ENCODE measurements around the gene SPEG. TPM values are rescaled to one million over a fixed set of nuclear protein-coding genes. Genes with fewer than 3 reads are reported as not detected.

The SPEG gene
- total RNA-seq, 1 donor from 2014 or later, result 119 TPM

DNA sequence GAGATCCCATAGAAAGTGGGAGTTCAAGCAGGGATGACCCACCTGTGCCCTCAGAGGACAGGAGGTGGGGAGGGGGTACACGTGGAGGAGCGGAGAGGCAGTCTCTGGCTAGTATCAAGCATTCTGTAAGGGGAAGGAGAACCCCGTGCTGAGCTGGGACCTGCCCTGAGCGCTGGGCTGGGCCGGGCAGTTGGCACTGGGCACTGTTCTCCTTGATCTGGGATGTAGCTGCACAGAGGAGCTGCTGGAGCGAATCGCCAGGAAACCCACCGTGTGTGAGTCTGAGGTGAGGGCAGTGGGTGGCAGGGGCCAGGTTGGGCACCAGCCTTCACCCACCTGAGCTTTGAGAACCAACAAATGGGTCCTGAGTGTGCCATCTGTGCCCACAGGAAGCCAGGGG, 44.3 kb downstream of the SPEG start:
- ATAC-seq, result no peak
- intact Hi-C loops (cut with DNase I), result loop anchor here (5.0 to 10.0 kb wide), 3 partner anchors 47 to 156 kb away; partner anchors contain the start of gene SPEG
- DNase-seq (ENCODE audit: missing footprints), result peak; percentile 61

- intact Hi-C loops (cut with DNase I), result no loop called here
- peak; percentile 28 for DNase-seq (ENCODE audit: missing footprints)
- ATAC-seq, result no peak
Observed at GRCh38 chr2:219480004-219480403, 45.4 kb downstream of the SPEG start.

DNA sequence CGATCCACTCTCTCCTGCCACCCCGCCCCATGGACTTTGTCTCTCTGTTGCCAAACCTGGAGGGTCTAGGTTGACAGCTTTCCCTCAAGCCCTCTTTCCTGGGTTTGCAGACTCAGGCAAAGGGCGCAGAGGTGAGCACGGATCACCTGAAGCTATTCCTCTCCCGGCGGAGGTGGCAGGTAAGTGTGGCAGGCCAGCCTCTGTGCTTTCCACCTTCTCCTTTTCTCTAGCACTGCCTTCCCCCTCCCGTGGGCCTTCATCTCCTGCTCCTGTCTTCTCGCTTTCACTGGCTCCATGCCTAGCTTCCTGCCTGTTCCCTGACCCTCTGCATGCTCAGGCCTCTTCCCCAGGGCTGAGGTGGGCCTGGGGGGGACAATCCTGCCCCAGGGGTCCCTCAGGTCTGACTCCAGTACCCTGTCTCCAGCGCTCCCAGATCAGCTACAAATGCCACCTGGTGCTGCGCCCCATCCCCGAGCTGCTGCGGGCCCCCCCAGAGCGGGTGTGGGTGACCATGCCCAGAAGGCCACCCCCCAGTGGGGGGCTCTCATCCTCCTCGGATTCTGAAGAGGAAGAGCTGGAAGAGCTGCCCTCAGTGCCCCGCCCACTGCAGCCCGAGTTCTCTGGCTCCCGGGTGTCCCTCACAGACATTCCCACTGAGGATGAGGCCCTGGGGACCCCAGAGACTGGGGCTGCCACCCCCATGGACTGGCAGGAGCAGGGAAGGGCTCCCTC, 48.2 kb downstream of the SPEG start:
- DNase-seq (ENCODE audit: missing footprints) (peak; percentile 35), ATAC-seq (no peak)
- intact Hi-C loops (cut with DNase I), result no loop called here

GRCh38 chr2:219483451-219484342, 49.1 kb downstream of the SPEG start:
- ATAC-seq, result no peak
- intact Hi-C loops (cut with DNase I), result no loop called here
- DNase-seq (ENCODE audit: missing footprints), result peak; percentile 55

DNA sequence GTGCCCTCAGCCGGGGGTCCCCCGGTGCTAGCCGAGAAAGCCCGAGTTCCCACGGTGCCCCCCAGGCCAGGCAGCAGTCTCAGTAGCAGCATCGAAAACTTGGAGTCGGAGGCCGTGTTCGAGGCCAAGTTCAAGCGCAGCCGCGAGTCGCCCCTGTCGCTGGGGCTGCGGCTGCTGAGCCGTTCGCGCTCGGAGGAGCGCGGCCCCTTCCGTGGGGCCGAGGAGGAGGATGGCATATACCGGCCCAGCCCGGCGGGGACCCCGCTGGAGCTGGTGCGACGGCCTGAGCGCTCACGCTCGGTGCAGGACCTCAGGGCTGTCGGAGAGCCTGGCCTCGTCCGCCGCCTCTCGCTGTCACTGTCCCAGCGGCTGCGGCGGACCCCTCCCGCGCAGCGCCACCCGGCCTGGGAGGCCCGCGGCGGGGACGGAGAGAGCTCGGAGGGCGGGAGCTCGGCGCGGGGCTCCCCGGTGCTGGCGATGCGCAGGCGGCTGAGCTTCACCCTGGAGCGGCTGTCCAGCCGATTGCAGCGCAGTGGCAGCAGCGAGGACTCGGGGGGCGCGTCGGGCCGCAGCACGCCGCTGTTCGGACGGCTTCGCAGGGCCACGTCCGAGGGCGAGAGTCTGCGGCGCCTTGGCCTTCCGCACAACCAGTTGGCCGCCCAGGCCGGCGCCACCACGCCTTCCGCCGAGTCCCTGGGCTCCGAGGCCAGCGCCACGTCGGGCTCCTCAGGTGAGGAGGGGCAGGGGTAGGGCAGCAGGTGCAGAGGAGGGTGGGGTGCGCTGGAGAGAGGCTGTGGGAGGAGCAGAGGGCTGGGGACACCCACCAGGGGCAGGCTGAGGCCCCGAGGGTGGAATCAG, 49.9 kb downstream of the SPEG start:
- intact Hi-C loops (cut with DNase I), result no loop called here
- peak; percentile 61 for DNase-seq (ENCODE audit: missing footprints)
- ATAC-seq, result no peak

DNA sequence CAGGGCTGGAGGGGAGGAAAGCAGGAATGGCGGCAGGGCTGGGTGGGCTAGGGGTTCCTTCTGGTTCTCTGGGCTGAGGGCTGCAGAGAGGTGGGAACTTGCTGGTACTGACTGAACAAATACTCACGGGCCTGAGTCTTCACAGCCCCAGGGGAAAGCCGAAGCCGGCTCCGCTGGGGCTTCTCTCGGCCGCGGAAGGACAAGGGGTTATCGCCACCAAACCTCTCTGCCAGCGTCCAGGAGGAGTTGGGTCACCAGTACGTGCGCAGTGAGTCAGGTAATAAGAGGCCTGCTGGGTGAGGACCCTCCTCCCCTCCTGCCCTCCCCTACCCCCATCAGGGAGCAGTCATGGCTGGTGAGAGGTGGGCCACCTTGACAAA, 50.5 kb downstream of the SPEG start:
- ATAC-seq (no peak), DNase-seq (ENCODE audit: missing footprints) (peak; percentile 54)
- intact Hi-C loops (cut with DNase I), result no loop called here

DNA sequence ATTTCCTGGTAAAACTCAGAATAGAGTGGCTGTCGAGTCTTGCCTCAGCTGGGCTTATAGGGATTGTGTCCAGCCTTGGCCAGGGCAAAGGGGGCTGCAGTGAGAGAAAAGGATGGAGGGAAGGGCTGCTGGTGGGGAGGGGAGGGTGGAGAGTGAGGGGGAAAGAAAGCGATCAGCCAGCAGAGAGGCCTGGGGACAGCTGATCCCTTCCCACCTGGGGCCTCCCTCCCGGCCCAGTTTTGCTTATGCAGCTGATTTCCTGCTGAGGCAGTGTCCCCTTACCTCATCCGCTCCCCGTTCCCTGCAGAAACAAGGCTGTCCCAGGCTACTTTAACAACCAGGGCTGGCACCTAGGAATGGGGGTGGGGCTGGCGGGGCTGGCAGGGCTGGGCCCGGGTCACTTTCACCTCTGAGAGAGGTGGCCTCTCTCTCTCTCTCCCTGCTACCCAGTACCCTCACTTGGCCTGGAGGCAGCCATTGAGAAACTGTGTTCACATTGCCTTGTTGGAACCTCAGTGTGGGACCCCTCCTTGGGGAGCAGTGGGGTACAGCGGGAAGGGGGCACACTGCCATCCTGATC, 51.8 kb downstream of the SPEG start:
- ATAC-seq, result no peak
- DNase-seq (ENCODE audit: missing footprints), result peak; percentile 55
- intact Hi-C loops (cut with DNase I), result no loop called here

GRCh38 chr2:219488149-219488843, 53.7 kb downstream of the SPEG start:
- DNase-seq (ENCODE audit: missing footprints), result peak; percentile 55
- ATAC-seq, result no peak
- intact Hi-C loops (cut with DNase I), result no loop called here

GRCh38 chr2:219488844-219489194, 54.2 kb downstream of the SPEG start:
- ATAC-seq (no peak), DNase-seq (ENCODE audit: missing footprints) (no peak)
- intact Hi-C loops (cut with DNase I), result no loop called here

- ATAC-seq, result no peak
- no peak for DNase-seq (ENCODE audit: missing footprints)
- intact Hi-C loops (cut with DNase I), result no loop called here
Observed at GRCh38 chr2:219489315-219489714, 54.7 kb downstream of the SPEG start.

DNA sequence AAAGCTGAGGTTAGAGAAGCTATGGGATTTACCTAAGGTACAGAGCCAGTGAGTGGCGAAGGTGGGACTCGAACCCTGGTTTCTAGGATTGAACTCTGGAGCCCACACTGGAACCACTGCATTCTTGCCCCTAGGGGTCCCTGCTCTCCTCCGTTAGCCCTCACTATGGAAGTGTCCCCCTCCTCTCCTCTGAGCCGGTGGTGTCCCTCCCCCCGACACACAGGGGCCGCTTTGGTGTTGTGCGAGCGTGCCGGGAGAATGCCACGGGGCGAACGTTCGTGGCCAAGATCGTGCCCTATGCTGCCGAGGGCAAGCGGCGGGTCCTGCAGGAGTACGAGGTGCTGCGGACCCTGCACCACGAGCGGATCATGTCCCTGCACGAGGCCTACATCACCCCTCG, 55.5 kb downstream of the SPEG start:
- peak; percentile 14 for DNase-seq (ENCODE audit: missing footprints)
- no peak for ATAC-seq
- intact Hi-C loops (cut with DNase I), result no loop called here

- DNase-seq (ENCODE audit: missing footprints), result peak; percentile 27
- intact Hi-C loops (cut with DNase I), result no loop called here
- no peak for ATAC-seq
Observed at GRCh38 chr2:219490600-219491130, 56.0 kb downstream of the SPEG start.

DNA sequence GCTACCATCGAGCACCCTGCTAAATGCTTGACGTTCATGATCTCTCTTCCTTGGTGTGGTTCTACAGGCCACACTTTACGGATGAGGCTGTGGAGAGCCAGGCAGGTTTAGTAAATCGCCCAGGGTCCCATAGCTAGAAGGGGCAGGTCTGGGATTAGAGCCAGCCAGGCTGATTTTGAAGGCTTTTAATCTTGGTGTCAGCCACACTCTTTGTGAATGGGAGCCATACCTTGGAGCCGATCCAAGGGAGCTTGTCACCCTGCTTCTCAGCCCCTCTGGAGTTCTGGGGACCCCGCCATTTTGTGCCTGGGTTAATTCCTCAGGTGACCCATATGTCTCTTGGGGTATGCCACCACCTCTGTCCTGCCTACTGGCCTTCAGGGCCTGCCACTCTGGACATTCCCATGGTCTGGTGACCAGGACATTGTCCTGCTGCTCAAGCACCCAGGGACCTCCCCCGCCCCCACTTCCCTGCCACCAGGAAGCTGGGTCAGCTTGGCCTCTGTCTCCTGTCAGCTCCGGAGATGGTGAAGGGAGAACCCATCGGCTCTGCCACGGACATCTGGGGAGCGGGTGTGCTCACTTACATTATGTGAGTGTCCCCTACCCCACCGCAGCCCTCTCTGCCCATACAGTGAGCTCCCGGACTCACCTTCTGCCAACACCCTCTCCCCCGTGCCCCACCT, 56.8 kb downstream of the SPEG start:
- DNase-seq (ENCODE audit: missing footprints), result peak; percentile 54
- no peak for ATAC-seq
- intact Hi-C loops (cut with DNase I), result no loop called here

GRCh38 chr2:219492575-219492974, 57.9 kb downstream of the SPEG start:
- DNase-seq (ENCODE audit: missing footprints), result no peak

GRCh38 chr2:219493086-219493485, 58.4 kb downstream of the SPEG start:
- intact Hi-C loops (cut with DNase I), result no loop called here
- ATAC-seq, result no peak
- DNase-seq (ENCODE audit: missing footprints), result no peak

More at GRCh38 chr2:219492575-219492974, 57.9 kb downstream of the SPEG start:
- intact Hi-C loops (cut with DNase I), result no loop called here
- ATAC-seq, result no peak

GRCh38 chr2:219494952-219495530, 60.4 kb downstream of the SPEG start:
- DNase-seq (ENCODE audit: missing footprints) (no peak), ATAC-seq (no peak)
- intact Hi-C loops (cut with DNase I), result no loop called here

GRCh38 chr2:219495531-219496122, 61.0 kb downstream of the SPEG start:
- ATAC-seq (no peak), DNase-seq (ENCODE audit: missing footprints) (no peak)
- intact Hi-C loops (cut with DNase I), result loop anchor here (2.0 kb wide), 1 partner anchor 33 kb away; no protein-coding TSS in a partner anchor

Measured in Right ventricle myocardium inferior (tissue), 1 donor.